BLaER1 (cell line): ENCODE data around the gene CHMP4B.

Experiments
- H3K27ac ChIP-seq: shearing (Covaris generic); formaldehyde crosslinking; 2 replicates; pipeline ENCODE4 v1.8.1; 2022
- H3K27me3 ChIP-seq: shearing (Covaris generic); formaldehyde crosslinking; 2 replicates; pipeline ENCODE4 v1.8.1; 2022
- H3K36me3 ChIP-seq: shearing (Covaris generic); formaldehyde crosslinking; 2 replicates; pipeline ENCODE4 v1.8.1; 2022
- H3K4me1 ChIP-seq: shearing (Covaris generic); formaldehyde crosslinking; 2 replicates; pipeline ENCODE4 v1.8.1; 2022
- H3K4me2 ChIP-seq: shearing (Covaris generic); formaldehyde crosslinking; 2 replicates; pipeline ENCODE4 v1.8.1; 2022
- H3K4me3 ChIP-seq: shearing (Covaris generic); formaldehyde crosslinking; 2 replicates; pipeline ENCODE4 v1.8.1; 2022
- H3K9ac ChIP-seq: shearing (Covaris generic); formaldehyde crosslinking; 2 replicates; pipeline ENCODE4 v1.8.1; 2022
- H3K9me3 ChIP-seq: shearing (Covaris generic); formaldehyde crosslinking; 2 replicates; pipeline ENCODE4 v1.8.1; 2022
- H4K20me1 ChIP-seq: shearing (Covaris generic); formaldehyde crosslinking; 2 replicates; pipeline ENCODE4 v1.8.1; 2022
- Cebpa-rat ChIP-seq: shearing (Covaris generic); IDR thresholded peaks from 2 replicates; pipeline ENCODE4 v1.8.1; 2022

CHMP4B gene

GRCh38 chr20:33863440-33864323 is 52.5 kb downstream of the CHMP4B start:
- H3K4me3 ChIP-seq: no peak overlapping the region
- no peak overlapping the region for H3K9ac ChIP-seq
- H3K9me3 ChIP-seq: no peaks in the 10 kb centered on the region
- peaks cover 32% of the 10 kb centered on the region for H3K4me1 ChIP-seq
- no peaks in the 10 kb centered on the region for H4K20me1 ChIP-seq
- no peaks in the 10 kb centered on the region for H3K27me3 ChIP-seq
- H3K36me3 ChIP-seq: no peaks in the 10 kb centered on the region
- H3K4me2 ChIP-seq: no peak overlapping the region
- H3K27ac ChIP-seq: no peak overlapping the region
- TF ChIP-seq Cebpa-rat: no peak

DNA sequence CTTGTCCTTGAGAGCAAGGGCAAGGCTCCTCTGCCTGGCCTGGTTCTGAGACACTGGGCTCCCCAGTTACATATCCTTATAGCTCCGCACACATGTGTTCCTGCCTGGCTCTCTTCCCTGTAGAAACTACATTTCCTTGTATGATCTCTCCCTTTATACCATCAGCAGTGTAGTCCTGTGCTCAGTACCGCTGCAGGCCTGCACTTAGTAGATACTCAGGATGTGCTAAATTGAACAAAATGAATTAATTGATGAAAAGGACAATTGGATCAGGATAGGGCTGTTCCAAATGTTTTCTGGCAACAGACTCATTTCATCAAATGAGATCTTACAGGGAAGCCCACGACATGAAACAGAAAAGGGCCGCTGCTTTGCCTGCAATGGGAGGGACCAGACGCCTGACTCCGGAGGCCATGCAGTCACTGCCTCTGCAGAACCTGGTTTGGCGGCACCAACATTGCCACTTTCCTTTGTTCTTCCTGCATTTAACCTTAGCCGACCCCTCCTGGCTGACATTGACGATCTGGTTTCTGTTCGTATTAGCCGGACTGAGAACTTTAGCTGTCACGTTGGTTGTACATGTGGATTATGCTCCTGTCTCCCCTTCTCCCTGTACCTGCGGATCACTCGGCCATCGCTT is 53.3 kb downstream of the CHMP4B start:
- H3K9ac ChIP-seq: no peak overlapping the region
- TF ChIP-seq Cebpa-rat: no peak

DNA sequence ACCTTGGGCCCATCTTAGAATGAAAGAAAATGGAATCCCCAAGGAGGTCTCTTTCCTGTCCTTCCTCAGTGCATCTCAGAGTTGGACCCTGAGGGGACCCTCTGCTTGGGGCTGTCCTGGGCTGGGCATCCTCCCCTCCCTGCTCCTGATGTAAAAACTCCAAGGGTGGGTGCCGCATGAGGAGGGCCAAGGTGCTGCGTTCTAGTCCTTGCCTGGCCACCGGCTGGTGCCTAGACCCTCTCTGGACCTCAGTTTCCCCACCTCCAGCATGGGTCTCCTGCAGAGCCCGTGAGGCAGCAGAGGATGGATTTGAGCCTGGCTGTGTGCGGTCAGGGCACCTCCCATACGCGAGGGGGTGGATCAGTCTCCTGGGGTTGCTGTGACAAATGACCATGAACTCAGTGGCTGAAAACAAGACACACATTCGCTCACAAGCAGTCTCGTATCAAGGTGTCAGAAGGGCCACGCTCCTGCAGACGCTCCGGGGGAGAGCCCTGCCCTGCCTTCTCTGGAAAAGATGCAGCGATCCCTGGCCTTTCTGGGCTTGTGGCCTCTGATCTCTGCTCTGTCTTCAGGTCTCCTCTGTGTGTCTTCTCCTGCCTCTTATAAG is 54.7 kb downstream of the CHMP4B start:
- H4K20me1 ChIP-seq: no peaks in the 10 kb centered on the region
- H3K4me2 ChIP-seq: no peak overlapping the region
- no peak for TF ChIP-seq Cebpa-rat
- no peak overlapping the region for H3K9ac ChIP-seq
- H3K4me3 ChIP-seq: no peak overlapping the region
- no peak overlapping the region for H3K27ac ChIP-seq
- peaks cover 16% of the 10 kb centered on the region for H3K4me1 ChIP-seq
- H3K36me3 ChIP-seq: no peaks in the 10 kb centered on the region
- no peaks in the 10 kb centered on the region for H3K9me3 ChIP-seq
- H3K27me3 ChIP-seq: no peaks in the 10 kb centered on the region

More for the DNA sequence above, 53.3 kb downstream of the CHMP4B start:
- Histone ChIP-seq H3K27me3 (no peaks in the 10 kb centered on the region), H4K20me1 (no peaks in the 10 kb centered on the region), H3K9me3 (no peaks in the 10 kb centered on the region), H3K36me3 (no peaks in the 10 kb centered on the region), H3K4me1 (peaks cover 25% of the 10 kb centered on the region), H3K4me3 (no peak overlapping the region), H3K27ac (no peak overlapping the region), H3K4me2 (no peak overlapping the region)

DNA sequence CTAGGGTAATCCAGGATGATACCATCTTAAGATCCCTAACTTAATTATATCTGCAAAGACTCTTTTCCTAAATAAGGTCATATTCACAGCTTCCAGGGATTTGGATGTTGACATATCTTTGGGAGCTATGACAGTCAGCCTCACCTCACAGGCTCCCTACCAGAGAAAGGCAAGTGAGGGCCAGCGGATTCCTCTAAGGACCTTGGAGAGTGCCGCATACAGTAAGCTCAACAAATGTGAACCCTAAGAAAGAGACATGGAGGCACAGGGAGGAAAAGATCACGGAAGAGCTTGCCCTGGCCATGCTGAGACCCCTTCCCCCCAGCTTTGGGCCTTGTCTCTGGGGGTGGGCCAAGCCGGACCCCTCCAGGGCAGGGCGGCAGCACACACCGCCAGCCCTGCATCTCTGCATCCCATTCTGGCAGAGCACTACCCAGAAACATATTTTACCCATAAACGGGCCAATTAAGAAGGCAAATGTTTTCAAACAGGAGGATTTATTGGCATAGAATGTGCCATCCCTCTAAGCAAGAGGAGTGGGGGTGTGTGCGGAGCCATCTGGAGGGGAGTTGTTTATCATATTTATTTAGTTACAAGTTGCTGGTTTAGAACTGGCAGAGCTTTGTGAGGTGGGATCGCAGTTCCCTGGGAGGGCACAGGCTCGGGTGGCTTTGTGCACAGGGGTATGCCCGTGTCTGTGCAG is 55.4 kb downstream of the CHMP4B start:
- Histone ChIP-seq H3K9ac (no peak overlapping the region), H4K20me1 (no peaks in the 10 kb centered on the region), H3K4me3 (no peak overlapping the region), H3K27me3 (no peaks in the 10 kb centered on the region), H3K36me3 (no peaks in the 10 kb centered on the region), H3K4me1 (peaks cover 14% of the 10 kb centered on the region), H3K9me3 (no peaks in the 10 kb centered on the region), H3K27ac (no peak overlapping the region), H3K4me2 (no peak overlapping the region)
- no peak for TF ChIP-seq Cebpa-rat

DNA sequence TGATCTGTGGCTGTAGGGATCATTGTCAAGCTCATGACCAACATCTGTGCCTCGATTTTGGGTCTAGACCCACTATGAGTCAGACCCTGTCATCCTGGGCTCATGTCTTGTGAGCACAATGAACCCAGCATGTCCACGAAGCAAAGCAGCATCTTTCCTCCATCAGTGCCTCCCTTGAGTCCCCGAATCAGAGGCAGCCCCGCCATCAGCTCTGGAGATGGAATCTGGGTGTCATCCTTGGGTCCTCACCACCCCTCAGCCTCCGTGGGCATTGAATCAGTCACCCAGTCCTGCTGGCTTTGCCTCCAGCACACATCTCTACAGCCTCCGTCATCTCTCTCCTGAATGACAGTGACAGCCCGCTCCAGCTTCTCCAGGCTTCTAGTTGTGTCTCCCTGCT is 56.9 kb downstream of the CHMP4B start:
- no peak overlapping the region for H3K27ac ChIP-seq
- no peaks in the 10 kb centered on the region for H4K20me1 ChIP-seq
- no peaks in the 10 kb centered on the region for H3K27me3 ChIP-seq
- peaks cover 1% of the 10 kb centered on the region for H3K4me1 ChIP-seq
- no peak overlapping the region for H3K4me3 ChIP-seq
- no peak overlapping the region for H3K4me2 ChIP-seq
- H3K9me3 ChIP-seq: no peaks in the 10 kb centered on the region
- no peak for TF ChIP-seq Cebpa-rat
- H3K9ac ChIP-seq: no peak overlapping the region
- H3K36me3 ChIP-seq: no peaks in the 10 kb centered on the region

GRCh38 chr20:33868595-33868994 is 57.4 kb downstream of the CHMP4B start:
- H3K9ac ChIP-seq: no peak overlapping the region
- H3K4me3 ChIP-seq: no peak overlapping the region
- no peaks in the 10 kb centered on the region for H4K20me1 ChIP-seq
- no peaks in the 10 kb centered on the region for H3K4me1 ChIP-seq
- H3K27ac ChIP-seq: no peak overlapping the region
- H3K36me3 ChIP-seq: no peaks in the 10 kb centered on the region
- no peak for TF ChIP-seq Cebpa-rat
- H3K4me2 ChIP-seq: no peak overlapping the region
- H3K27me3 ChIP-seq: no peaks in the 10 kb centered on the region
- H3K9me3 ChIP-seq: no peaks in the 10 kb centered on the region

GRCh38 chr20:33869283-33869682 is 58.1 kb downstream of the CHMP4B start:
- H3K4me3 ChIP-seq: no peak overlapping the region
- H3K4me2 ChIP-seq: no peak overlapping the region
- no peaks in the 10 kb centered on the region for H3K27me3 ChIP-seq
- H4K20me1 ChIP-seq: no peaks in the 10 kb centered on the region
- H3K27ac ChIP-seq: no peak overlapping the region
- H3K4me1 ChIP-seq: no peaks in the 10 kb centered on the region
- no peak overlapping the region for H3K9ac ChIP-seq
- H3K36me3 ChIP-seq: no peaks in the 10 kb centered on the region
- H3K9me3 ChIP-seq: no peaks in the 10 kb centered on the region
- TF ChIP-seq Cebpa-rat: no peak

DNA sequence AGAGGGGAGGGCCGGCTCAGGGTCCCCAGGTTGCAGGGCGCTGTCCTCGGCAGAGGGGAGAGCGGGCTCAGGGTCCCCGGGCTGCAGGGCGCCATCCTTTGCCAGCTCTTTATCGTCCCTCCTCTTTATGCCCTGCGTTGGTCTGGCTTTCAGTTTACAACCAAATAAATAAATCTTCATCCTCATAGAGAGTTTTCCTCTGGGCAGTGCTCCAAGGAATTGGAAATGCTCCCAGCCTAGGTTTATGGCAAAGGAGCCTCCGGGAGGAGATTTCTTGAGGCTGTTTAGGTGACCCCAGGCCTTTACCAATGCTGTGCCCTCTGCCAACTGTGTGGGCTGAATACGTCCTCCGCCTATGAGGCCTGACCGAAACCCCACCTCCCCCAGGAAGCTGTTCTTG is 60.2 kb downstream of the CHMP4B start:
- Histone ChIP-seq H3K4me1 (peaks cover 10% of the 10 kb centered on the region), H3K4me2 (no peak overlapping the region), H3K9ac (no peak overlapping the region), H3K4me3 (no peak overlapping the region), H3K36me3 (no peaks in the 10 kb centered on the region), H3K27ac (no peak overlapping the region), H4K20me1 (no peaks in the 10 kb centered on the region), H3K27me3 (no peaks in the 10 kb centered on the region), H3K9me3 (0 out of 2 replicates have a peak, but pooled peaks cover 1% of the 10 kb centered on the region)
- TF ChIP-seq Cebpa-rat: no peak

DNA sequence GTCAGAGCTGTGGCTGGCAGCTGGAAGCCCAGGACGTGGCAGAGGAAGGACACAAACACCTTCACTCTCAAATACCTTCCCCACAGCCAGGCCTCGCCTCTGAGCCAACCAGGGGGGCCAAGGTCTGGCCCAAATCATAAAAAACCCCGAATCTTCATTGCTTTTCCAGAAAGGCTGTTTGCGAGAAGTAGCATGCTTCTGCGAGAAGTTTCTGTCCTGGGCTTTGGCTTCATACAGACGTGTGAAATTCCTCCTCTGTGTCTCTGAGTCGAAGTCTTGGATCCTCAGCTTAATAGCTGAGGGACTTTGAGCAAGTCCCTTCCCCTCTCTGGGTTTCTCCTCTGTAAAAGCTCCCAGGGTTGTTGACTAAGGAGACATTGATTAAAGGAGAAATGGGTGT is 63.0 kb downstream of the CHMP4B start:
- Histone ChIP-seq H4K20me1 (no peaks in the 10 kb centered on the region), H3K36me3 (no peaks in the 10 kb centered on the region), H3K27ac (no peak overlapping the region), H3K27me3 (no peaks in the 10 kb centered on the region), H3K9me3 (peaks cover 23% of the 10 kb centered on the region), H3K4me3 (no peak overlapping the region), H3K9ac (no peak overlapping the region), H3K4me1 (peaks cover 10% of the 10 kb centered on the region), H3K4me2 (no peak overlapping the region)
- no peak for TF ChIP-seq Cebpa-rat
